ENCODE data around the gene NSUN6.
A peak's percentile ranks its signal among the peaks of the same experiment; 100 is the strongest.
"Not testable (repeated sequence)": the region's sequence is repeated elsewhere in the genome, so short reads cannot be mapped to it uniquely, and the experiment has no call there.

NSUN6 gene

GRCh38 chr10:18659819-18660535 is 8.6 kb upstream of the NSUN6 start:
- FAIRE-seq (peak; percentile 72), DNase-seq (ENCODE audit: insufficient read length, low spot score) (no peak)

- peak; percentile 64 for DNase-seq (ENCODE audit: insufficient read length, low spot score)
- peak; percentile 97 for FAIRE-seq
These were observed 7.9 kb upstream of the NSUN6 start, which contains the start of gene ARL5B for GRCh38 chr10:18659125-18659818. ARL5B (plus strand) TSS chr10:18659431; CDS start chr10:18659638, 207 bp downstream.

GRCh38 chr10:18658271-18659124 is 7.1 kb upstream of the NSUN6 start:
- FAIRE-seq: peak; percentile 90
- peak; percentile 13 for DNase-seq (ENCODE audit: insufficient read length, low spot score)

GRCh38 chr10:18656724-18657123 is 5.3 kb upstream of the NSUN6 start:
- DNase-seq (ENCODE audit: insufficient read length, low spot score) (no peak), FAIRE-seq (no peak)

- no peak for FAIRE-seq
These were observed 1.7 kb upstream of the NSUN6 start for GRCh38 chr10:18653112-18653511.

GRCh38 chr10:18650404-18650997 is 886 bp downstream of the NSUN6 start:
- DNase-seq (ENCODE audit: insufficient read length, low spot score): no peak
- FAIRE-seq: peak; percentile 56

More at GRCh38 chr10:18653112-18653511, 1.7 kb upstream of the NSUN6 start:
- DNase-seq (ENCODE audit: insufficient read length, low spot score): no peak

GRCh38 chr10:18649364-18649959 is 1.9 kb downstream of the NSUN6 start:
- no peak for DNase-seq (ENCODE audit: insufficient read length, low spot score)
- FAIRE-seq: no peak

- DNase-seq (ENCODE audit: insufficient read length, low spot score) (no peak), FAIRE-seq (no peak)
These were observed 3.4 kb downstream of the NSUN6 start for GRCh38 chr10:18647945-18648344.

GRCh38 chr10:18647151-18647550 is 4.2 kb downstream of the NSUN6 start:
- DNase-seq (ENCODE audit: insufficient read length, low spot score): no peak
- FAIRE-seq: no peak

- DNase-seq (ENCODE audit: insufficient read length, low spot score); FAIRE-seq: not testable (repeated sequence)
These were observed 11.7 kb downstream of the NSUN6 start for GRCh38 chr10:18639719-18640118.

- FAIRE-seq; DNase-seq (ENCODE audit: insufficient read length, low spot score): not testable (repeated sequence)
These were observed 14.0 kb downstream of the NSUN6 start for GRCh38 chr10:18637400-18637799.

GRCh38 chr10:18635995-18636394 is 15.4 kb downstream of the NSUN6 start:
- no peak for DNase-seq (ENCODE audit: insufficient read length, low spot score)
- no peak for FAIRE-seq

GRCh38 chr10:18632500-18632899 is 18.9 kb downstream of the NSUN6 start:
- not testable (repeated sequence) for DNase-seq (ENCODE audit: insufficient read length, low spot score); FAIRE-seq

- not testable (repeated sequence) for DNase-seq (ENCODE audit: insufficient read length, low spot score); FAIRE-seq
These were observed 23.9 kb downstream of the NSUN6 start for GRCh38 chr10:18627452-18628018.

- no peak for FAIRE-seq
- no peak for DNase-seq (ENCODE audit: insufficient read length, low spot score)
These were observed 25.5 kb downstream of the NSUN6 start for GRCh38 chr10:18625886-18626285.

GRCh38 chr10:18623671-18624070 is 27.7 kb downstream of the NSUN6 start:
- FAIRE-seq: not testable (repeated sequence)

GRCh38 chr10:18620856-18621255 is 30.5 kb downstream of the NSUN6 start:
- DNase-seq (ENCODE audit: insufficient read length, low spot score): no peak
- no peak for FAIRE-seq

More at GRCh38 chr10:18623671-18624070, 27.7 kb downstream of the NSUN6 start:
- not testable (repeated sequence) for DNase-seq (ENCODE audit: insufficient read length, low spot score)

GRCh38 chr10:18619016-18619415 is 32.4 kb downstream of the NSUN6 start:
- DNase-seq (ENCODE audit: insufficient read length, low spot score) (no peak), FAIRE-seq (no peak)

GRCh38 chr10:18616337-18616736 is 35.0 kb downstream of the NSUN6 start:
- DNase-seq (ENCODE audit: insufficient read length, low spot score): no peak
- no peak for FAIRE-seq

GRCh38 chr10:18615618-18616017 is 35.8 kb downstream of the NSUN6 start:
- DNase-seq (ENCODE audit: insufficient read length, low spot score): no peak
- FAIRE-seq: no peak
